Colonic mucosa (tissue), 4 donors: ENCODE measurements around the gene NF2. TPM values are rescaled to one million over a fixed set of nuclear protein-coding genes. Genes with fewer than 3 reads are reported as not detected.

Experiments used
- DNase-seq: peaks from one replicate; pipeline ENCODE4 v3.0.0-alpha.2; 2020
- H3K27ac ChIP-seq: fragments of 200-600 bp; one replicate; pipeline ENCODE4 v1.8.0; 2021
- H3K27me3 ChIP-seq: fragments of 200-600 bp; one replicate; pipeline ENCODE4 v1.8.0; 2021
- H3K36me3 ChIP-seq: fragments of 200-600 bp; one replicate; pipeline ENCODE4 v1.8.0; 2021
- H3K4me1 ChIP-seq: fragments of 200-600 bp; one replicate; pipeline ENCODE4 v1.8.0; 2021; ENCODE audit warnings: mild to moderate bottlenecking
- H3K4me3 ChIP-seq: fragments of 200-600 bp; one replicate; pipeline ENCODE4 v1.8.0; 2021
- H3K9ac ChIP-seq, 2 donors: one replicate each; pipeline ENCODE4 v1.7.0; 2013; ENCODE audit warnings: control low read depth in 2 of 2, low read depth in 2 of 2, low read length in 2 of 2
- H3K9me3 ChIP-seq: fragments of 200-600 bp; one replicate; pipeline ENCODE4 v1.8.0; 2021
- intact Hi-C: fragments of 100-400 bp; cut with DNase I; formaldehyde crosslinking; loops from one replicate; pipeline ENCODE4 v1.14.1; 2022
- total RNA-seq, 2 donors: library from RNA; stranded (reverse); fragmentation: NEBNext Ultra II Directional in 1 of 2; extraction: Animal tissue kit (Norgen Biotek cat#: 25700) in 1 of 2; gene quantifications; one replicate each; pipeline ENCODE4 v1.2.1, GENCODE V29; 2021
- TF ChIP-seq, protein P1 (sequence below): fragments of 200-600 bp; IDR thresholded peaks from one replicate; pipeline ENCODE4 v1.8.0; 2022; ENCODE audit warnings: antibody characterized with exemption, mild to moderate bottlenecking
- donor health status: healthy.
- donor health status: DM: no; HTN: no; CAD: no.
- donor health status: DM: no; HTN: no; CAD: no.

The NF2 gene
- total RNA-seq, 2 donors from 2014 or later = 33.5 to 51.0 TPM

DNA sequence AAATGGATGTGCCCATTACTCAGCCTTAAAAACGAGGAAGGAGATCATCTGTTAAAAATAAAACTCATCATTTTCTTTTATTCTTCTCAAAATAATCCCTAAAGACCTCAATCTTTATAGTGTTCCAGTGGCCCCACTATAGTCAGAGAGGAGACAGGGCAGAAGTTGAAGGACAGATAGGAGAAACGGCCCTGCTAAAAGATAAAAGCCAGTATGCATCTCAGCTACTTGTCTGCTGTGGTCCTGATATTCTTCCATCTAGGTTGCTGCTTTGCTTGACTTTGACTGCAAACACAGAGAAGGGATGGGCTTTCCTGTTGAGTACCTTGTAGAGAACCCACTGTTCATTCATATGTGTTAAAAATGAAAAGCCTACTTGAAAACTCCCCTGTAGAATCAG lies 31.4 kb downstream of the NF2 start:
- Histone ChIP-seq H3K9ac (no peak overlapping the region), H3K27ac (no peak overlapping the region), H3K36me3 (no peaks in the 10 kb centered on the region), H3K4me3 (no peak overlapping the region), H3K9me3 (no peaks in the 10 kb centered on the region), H3K4me1 (no peaks in the 10 kb centered on the region), H3K27me3 (no peaks in the 10 kb centered on the region)
- DNase-seq = no peak
- intact Hi-C loops = loop anchor here (5.0 to 10.0 kb wide), 2 partner anchors 370 to 452 kb away; no protein-coding TSS in a partner anchor
- TF ChIP-seq, protein P1, sequence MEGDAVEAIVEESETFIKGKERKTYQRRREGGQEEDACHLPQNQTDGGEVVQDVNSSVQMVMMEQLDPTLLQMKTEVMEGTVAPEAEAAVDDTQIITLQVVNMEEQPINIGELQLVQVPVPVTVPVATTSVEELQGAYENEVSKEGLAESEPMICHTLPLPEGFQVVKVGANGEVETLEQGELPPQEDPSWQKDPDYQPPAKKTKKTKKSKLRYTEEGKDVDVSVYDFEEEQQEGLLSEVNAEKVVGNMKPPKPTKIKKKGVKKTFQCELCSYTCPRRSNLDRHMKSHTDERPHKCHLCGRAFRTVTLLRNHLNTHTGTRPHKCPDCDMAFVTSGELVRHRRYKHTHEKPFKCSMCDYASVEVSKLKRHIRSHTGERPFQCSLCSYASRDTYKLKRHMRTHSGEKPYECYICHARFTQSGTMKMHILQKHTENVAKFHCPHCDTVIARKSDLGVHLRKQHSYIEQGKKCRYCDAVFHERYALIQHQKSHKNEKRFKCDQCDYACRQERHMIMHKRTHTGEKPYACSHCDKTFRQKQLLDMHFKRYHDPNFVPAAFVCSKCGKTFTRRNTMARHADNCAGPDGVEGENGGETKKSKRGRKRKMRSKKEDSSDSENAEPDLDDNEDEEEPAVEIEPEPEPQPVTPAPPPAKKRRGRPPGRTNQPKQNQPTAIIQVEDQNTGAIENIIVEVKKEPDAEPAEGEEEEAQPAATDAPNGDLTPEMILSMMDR = no peak

DNA sequence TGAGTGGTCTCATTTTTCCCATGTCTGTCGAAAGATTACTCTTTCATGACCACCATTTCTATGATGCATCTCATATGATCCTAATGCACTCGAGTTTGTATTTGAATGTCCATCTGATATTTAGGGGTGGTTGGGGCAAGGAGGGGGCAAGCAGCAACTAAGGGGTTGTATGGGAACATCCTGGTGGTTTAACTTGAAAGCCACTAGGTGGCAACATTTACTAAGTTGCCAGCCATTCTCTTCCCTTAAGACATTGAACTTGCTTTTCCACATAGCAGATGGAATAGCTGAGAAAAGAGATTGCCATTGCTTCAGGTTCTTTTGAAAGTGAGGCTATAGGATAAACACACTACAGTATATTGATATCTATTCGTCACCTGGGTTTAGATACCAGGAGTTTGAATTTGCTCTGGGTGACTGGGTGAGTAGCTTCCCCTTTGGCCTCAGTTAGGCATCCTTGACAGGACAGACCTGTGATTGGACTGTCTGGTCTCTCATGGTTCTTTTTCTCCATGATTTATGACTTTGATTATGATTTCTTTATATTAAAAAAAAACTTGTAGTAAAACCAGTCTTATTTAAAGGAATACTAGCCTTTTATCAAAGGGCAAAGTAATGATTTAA lies 32.4 kb downstream of the NF2 start:
- DNase-seq = no peak
- intact Hi-C loops = loop anchor here (5.0 to 10.0 kb wide), 2 partner anchors 369 to 451 kb away; no protein-coding TSS in a partner anchor
- Histone ChIP-seq H3K9me3 (no peaks in the 10 kb centered on the region), H3K36me3 (no peaks in the 10 kb centered on the region), H3K27ac (no peak overlapping the region), H3K4me1 (no peaks in the 10 kb centered on the region), H3K27me3 (no peaks in the 10 kb centered on the region), H3K9ac (no peak overlapping the region), H3K4me3 (no peak overlapping the region)
- TF ChIP-seq, protein P1 = peak; percentile 48

DNA sequence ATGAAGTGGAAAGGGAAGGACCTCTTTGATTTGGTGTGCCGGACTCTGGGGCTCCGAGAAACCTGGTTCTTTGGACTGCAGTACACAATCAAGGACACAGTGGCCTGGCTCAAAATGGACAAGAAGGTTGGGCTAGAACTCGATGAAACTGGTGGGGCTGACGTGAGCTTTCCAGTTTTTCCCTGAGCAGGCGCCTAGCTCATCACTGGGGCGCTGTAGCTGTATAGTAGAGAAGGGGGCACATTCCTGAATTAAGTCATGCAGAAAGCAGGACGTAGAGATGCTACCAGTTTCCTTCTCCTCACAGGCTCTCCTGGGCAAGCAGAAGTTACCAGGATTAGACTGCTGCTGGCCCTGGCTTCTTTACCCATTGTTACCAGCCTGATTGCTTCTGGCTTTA lies 33.3 kb downstream of the NF2 start:
- H3K4me3 ChIP-seq = no peak overlapping the region
- H3K27me3 ChIP-seq = no peaks in the 10 kb centered on the region
- DNase-seq = no peak
- H3K4me1 ChIP-seq = no peaks in the 10 kb centered on the region
- intact Hi-C loops = loop anchor here (5.0 to 10.0 kb wide), 2 partner anchors 368 to 451 kb away; no protein-coding TSS in a partner anchor
- H3K36me3 ChIP-seq = no peaks in the 10 kb centered on the region
- H3K27ac ChIP-seq = no peak overlapping the region
- no peaks in the 10 kb centered on the region for H3K9me3 ChIP-seq
- no peak overlapping the region for H3K9ac ChIP-seq
- TF ChIP-seq, protein P1 = no peak

DNA sequence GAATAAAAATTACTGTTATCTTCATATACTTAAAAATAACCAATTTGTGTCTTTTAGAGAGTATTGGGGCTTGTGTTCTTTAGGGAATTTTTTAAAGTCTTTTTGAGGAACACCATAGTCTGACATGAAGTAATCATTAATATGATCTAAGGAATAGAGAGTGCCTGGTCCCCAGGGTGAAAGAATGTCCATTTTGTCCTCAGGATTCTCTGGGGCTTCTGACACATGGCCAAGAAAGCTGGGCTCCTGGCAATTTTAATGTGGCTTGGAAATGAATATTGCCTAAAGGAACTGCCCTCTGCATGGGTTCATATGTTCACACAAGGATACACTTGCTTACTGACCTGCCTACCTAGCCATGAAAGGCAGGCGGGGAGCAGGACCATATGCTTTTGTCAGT lies 33.7 kb downstream of the NF2 start:
- no peak overlapping the region for H3K27ac ChIP-seq
- DNase-seq = no peak
- no peak overlapping the region for H3K9ac ChIP-seq
- H3K4me1 ChIP-seq = no peaks in the 10 kb centered on the region
- no peaks in the 10 kb centered on the region for H3K36me3 ChIP-seq
- no peak overlapping the region for H3K4me3 ChIP-seq
- TF ChIP-seq, protein P1 = no peak
- no peaks in the 10 kb centered on the region for H3K9me3 ChIP-seq
- no peaks in the 10 kb centered on the region for H3K27me3 ChIP-seq
- intact Hi-C loops = loop anchor here (5.0 to 10.0 kb wide), 2 partner anchors 368 to 450 kb away; no protein-coding TSS in a partner anchor

DNA sequence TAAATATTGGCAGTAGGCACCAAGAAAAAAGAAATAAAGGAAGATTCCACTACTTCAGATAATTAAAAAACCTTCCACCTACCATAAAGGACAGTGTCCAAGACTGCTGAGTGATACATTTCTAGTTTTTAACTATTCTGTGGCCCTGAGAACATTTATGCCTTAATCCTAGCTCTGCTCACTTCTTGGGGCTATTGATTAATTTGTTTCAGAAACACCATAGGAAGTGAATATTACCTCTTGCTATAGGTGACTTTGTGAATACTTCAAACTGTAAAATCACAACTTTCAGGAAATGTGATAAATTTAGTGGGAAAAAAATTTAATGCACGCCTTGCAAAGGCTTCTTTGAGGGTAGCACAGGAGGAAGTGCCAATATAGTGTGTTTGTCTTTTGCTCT lies 35.2 kb downstream of the NF2 start:
- no peaks in the 10 kb centered on the region for H3K4me1 ChIP-seq
- H3K27me3 ChIP-seq = no peaks in the 10 kb centered on the region
- TF ChIP-seq, protein P1 = no peak
- no peak overlapping the region for H3K27ac ChIP-seq
- DNase-seq = no peak
- no peak overlapping the region for H3K4me3 ChIP-seq
- intact Hi-C loops = loop anchor here (5.0 to 10.0 kb wide), 2 partner anchors 366 to 449 kb away; no protein-coding TSS in a partner anchor
- H3K9ac ChIP-seq = no peak overlapping the region
- no peaks in the 10 kb centered on the region for H3K9me3 ChIP-seq
- no peaks in the 10 kb centered on the region for H3K36me3 ChIP-seq
